HG02763 (cell line): ENCODE data around the gene PLXNA4.

ENCODE experiments used
- ATAC-seq: cut with Tn5 transposase; IDR thresholded peaks from one replicate; pipeline ENCODE4 v1.9.1; 2021; ENCODE audit warnings: mild to moderate bottlenecking, moderate library complexity; ENCODE audit not compliant: unreplicated experiment

PLXNA4 gene

DNA sequence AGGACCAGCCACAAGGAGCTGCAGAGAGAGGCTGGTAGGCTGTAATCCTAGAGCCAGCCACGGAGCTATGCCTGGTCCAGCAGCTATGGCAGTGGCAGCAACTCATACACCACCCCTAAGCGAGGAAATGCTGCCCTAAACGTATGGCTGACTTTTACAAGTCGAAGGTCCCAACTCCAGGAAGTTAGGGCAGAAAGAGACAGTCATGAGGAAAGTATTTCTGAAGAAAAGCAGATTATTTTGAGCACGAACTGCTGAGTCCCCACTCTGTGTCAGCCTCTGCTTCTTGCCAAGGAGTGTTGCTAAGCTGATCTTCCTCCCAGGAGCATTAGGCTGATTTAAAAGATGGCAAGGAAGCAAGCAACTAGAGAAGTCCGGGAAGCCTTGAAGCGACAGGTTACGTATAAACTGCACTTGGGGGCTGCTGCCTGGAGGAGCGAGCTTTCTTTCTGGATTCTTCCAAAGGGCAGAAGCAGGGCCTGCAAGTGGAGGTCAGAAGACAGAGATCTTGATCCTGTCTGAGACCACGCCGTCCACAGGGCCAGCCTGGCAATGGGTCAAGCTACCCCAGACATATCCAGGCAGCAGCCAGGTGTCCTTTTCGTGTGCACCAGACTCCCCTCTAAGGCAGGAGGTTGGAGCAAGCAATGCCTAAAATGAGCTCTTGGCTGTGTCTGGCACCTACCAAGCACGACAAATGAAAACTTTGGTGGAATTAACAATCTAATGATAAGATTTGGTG, 39.4 kb downstream of the PLXNA4 start:
- no peak for ATAC-seq

GRCh38 chr7:132533916-132534315, 42.4 kb downstream of the PLXNA4 start:
- no peak for ATAC-seq

GRCh38 chr7:132532281-132532680, 44.0 kb downstream of the PLXNA4 start:
- ATAC-seq, result no peak

DNA sequence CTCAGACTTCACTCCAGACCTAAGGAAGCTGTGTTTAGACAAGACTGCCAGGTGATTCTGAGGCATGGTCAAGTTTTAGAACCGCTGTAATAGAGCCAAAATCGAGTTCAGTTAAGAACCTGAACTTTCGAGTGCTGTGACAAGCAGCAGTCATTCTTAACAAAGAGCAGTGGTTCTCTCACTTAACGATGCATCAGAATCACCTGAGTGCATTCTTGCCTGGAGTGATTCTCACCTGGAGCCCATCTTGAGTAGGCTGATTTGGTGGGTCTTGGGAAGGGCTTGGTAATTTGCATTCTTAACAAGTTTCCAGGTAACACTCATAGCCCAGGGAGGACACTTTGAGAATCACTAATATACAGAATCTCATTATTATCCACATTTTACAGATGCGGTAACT, 44.7 kb downstream of the PLXNA4 start:
- ATAC-seq, result no peak

GRCh38 chr7:132528695-132529094, 47.6 kb downstream of the PLXNA4 start:
- no peak for ATAC-seq

- no peak for ATAC-seq
These were observed 48.5 kb downstream of the PLXNA4 start for GRCh38 chr7:132527467-132528410.

- no peak for ATAC-seq
These were observed 50.0 kb downstream of the PLXNA4 start for GRCh38 chr7:132526111-132526740.

DNA sequence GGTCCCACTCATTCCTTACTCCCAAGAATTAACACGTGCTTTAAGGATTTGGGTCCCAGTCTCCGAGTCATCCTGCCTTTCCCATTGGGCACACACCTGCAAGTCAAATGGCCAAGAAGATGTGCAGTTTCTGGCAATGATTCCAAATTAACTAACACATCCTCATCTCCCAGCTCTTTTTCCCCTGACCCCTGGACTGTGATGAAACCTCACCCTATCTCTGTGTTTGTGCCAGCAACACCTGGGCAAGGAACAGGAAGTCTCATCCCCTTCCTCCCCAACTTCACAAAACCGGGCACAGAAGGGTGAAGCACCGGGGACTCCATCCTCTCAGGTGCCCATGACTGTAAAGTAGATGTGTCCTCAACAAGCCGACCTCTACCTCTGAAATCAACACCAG, 54.8 kb downstream of the PLXNA4 start:
- ATAC-seq, result no peak

DNA sequence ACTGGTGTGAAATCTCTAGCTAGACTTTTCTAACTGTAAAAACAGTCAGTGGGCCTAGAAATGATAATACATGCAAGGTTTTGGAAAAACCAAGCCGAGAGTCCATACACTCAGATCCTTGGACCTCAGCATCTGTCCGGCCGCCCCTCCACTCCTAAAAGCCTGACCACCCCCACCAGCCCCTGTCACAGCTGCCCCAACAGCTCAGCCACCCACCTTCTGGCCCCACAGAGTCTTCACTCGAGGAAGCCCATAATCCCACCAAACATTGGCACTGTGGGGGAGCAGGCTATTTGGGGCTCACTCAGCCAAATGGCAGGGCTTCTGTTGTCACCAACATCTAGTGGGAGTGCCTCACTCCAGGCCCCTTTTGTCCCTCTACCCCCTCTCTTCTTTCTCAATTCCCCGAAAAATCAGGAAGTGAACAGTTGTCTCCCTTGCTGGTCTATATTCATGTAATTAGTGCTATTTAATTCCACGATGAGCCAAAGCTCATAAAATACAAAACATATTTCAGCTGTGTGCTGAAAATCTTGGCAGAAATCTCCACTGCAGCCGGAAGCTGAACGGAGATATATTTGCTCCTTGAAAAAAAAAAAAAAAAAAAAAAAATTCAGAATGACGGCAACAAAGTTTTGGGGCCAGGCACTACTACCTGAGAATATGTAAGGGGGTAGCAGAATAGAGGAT, 55.5 kb downstream of the PLXNA4 start:
- no peak for ATAC-seq

DNA sequence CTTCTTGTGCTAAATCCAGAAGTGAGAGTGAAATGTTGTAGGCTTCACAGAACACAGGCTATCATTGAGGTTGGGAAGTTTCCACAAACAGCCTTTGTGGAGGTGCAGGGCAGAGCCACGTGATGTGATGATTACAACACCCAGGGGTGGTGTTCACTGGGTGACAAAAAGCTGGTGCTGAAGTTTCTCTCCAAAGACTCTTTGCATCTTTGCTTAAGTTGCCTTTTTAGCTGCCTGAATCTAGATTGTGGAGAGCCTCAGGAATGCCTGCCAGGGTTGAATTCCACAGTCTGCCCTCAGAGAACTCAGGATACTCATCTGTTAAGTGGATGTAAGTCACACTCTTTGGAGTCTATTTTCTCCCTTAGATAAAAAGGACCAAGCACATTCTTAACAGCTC, 56.3 kb downstream of the PLXNA4 start:
- ATAC-seq, result no peak

GRCh38 chr7:132518839-132519173, 57.5 kb downstream of the PLXNA4 start:
- ATAC-seq, result no peak

GRCh38 chr7:132518102-132518838, 58.0 kb downstream of the PLXNA4 start:
- ATAC-seq, result no peak

DNA sequence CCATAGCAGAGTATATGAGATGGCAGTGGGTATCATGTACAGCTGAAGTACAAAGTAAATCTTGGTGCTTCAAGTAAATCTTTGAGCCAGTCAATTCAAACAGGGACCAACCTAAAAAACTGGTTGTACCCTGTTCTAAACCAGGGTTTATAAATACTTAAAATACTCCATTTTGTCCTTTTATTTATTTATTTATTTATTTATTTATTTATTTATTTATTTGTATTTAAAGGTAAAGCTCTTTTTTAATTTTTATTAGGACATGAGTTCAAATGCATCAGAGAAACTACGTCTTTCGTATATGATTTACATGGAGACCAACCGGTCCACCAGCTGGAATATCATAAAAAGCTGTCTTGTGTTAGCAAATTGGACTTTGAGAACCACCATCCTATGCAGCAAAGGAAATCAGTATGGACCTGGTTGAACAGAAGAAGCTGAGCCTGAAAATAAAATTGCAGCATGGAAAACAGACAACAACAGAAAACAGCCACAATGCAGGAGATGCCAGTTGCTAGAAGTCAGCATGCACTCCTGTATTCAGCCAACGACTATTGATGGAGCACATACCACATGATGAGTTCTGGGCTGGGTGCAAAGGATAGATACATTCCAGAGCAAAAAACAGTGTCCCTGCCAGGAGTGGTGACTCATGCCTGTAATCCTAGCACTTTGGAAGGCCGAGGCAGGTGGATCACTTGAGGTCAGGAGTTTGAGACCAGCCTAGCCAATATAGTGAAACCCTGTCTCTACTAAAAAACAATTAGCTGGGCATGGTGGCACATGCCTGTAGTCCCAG, 60.0 kb downstream of the PLXNA4 start:
- no peak for ATAC-seq

- ATAC-seq, result no peak
These were observed 61.1 kb downstream of the PLXNA4 start for GRCh38 chr7:132515181-132515580.

DNA sequence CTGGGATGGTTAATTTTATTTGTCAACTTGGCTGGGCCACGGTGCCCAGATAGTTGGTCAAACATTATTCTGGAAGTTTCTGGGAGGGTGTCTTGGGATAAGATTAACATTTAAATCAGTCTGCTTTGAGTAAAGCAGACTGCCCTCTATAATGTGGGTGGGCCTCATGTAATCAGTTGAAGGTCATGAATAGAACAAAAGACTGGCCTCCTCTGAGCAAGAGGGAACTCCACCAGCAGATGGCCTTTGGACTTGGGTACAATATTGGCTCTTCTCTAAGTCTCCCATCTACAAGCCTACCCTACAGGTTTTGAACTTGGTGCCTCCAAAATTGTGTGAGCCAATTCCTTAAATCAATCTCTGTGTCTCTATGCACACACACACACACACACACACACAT, 61.8 kb downstream of the PLXNA4 start:
- no peak for ATAC-seq

DNA sequence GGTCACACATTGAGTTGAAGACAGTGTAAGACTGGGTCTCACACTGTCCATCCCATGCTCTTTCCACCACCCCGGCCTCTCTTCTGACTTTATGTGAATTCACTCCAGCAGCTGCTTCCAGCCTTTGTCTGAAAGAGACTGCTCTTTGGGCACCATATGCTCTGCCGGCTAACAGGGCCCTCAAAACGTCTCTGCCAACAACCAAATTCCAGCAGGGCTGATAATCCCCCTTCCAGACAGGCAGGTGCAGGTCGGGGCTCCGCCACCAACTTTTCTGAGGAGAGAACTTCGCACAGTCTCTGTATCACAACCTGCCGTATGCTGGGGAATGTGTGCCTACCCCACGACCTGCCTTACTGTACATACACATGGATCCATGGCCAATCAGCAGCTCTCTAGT, 64.3 kb downstream of the PLXNA4 start:
- ATAC-seq, result no peak

- no peak for ATAC-seq
These were observed 64.9 kb downstream of the PLXNA4 start for GRCh38 chr7:132511387-132511786.

GRCh38 chr7:132509643-132510042, 66.6 kb downstream of the PLXNA4 start:
- no peak for ATAC-seq

- no peak for ATAC-seq
These were observed 67.4 kb downstream of the PLXNA4 start for GRCh38 chr7:132508724-132509353.
